Activated CD4-positive, alpha-beta T cell treated with anti-CD3 and anti-CD28 coated beads, Interleukin-2, amount 10 ng/mL, durations not matched to agents 24 days and 14 days (primary cell): ENCODE results near the gene GTSE1. TPM values are rescaled to one million over a fixed set of nuclear protein-coding genes. Genes with fewer than 3 reads are reported as not detected.
"Not testable (repeated sequence)": the region's sequence is repeated elsewhere in the genome, so short reads cannot be mapped to it uniquely, and the experiment has no call there.

ENCODE experiments used
- DNase-seq: peaks from one replicate; pipeline ENCODE4 v3.0.0; 2022
- H3K27ac Mint-ChIP-seq: one replicate; pipeline ENCODE4 v1.8.0; 2022; ENCODE audit warnings: mild to moderate bottlenecking, mixed read lengths
- H3K27me3 Mint-ChIP-seq: one replicate; pipeline ENCODE4 v1.8.0; 2022; ENCODE audit warnings: mixed read lengths
- H3K36me3 Mint-ChIP-seq: one replicate; pipeline ENCODE4 v1.8.0; 2022; ENCODE audit warnings: low read depth, mild to moderate bottlenecking, mixed read lengths
- H3K4me1 Mint-ChIP-seq: one replicate; pipeline ENCODE4 v1.8.0; 2021; ENCODE audit warnings: mixed read lengths
- H3K4me3 Mint-ChIP-seq: one replicate; pipeline ENCODE4 v1.8.0; 2022; ENCODE audit warnings: mild to moderate bottlenecking, moderate library complexity, mixed read lengths
- H3K9me3 Mint-ChIP-seq: one replicate; pipeline ENCODE4 v1.8.0; 2021; ENCODE audit warnings: mixed read lengths
- intact Hi-C: fragments of 100-400 bp; cut with micrococcal nuclease; formaldehyde crosslinking; loops from one replicate; pipeline ENCODE4 v1.15.1; 2023
- total RNA-seq: library from RNA; stranded (reverse); gene quantifications from 2 replicates; pipeline ENCODE4 v1.2.3, GENCODE V29; 2022

The GTSE1 gene
- total RNA-seq, 1 donor from 2014 or later = 37.6 TPM

DNA sequence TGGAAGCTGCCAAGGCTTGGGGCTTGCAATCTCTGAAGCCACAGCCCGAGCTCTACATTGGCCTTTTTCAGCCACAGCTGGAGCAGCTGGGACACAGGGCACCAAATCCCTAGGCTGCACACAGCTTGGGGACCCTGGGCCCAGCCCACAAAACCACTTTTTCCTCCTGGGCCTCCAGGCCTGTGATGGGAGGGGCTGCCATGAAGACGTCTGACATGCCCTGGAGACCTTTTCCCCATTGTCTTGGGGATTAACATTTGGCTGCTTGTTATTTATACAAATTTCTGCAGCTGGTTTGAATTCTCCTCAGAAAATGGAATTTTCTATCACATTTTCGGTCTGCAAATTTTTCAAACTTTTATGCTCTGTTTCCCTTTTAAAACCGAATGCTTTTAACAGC, 31.0 kb upstream of the GTSE1 start:
- H3K4me3 Mint-ChIP-seq, H3K27ac Mint-ChIP-seq, DNase-seq: not testable (repeated sequence)
- H3K4me1 Mint-ChIP-seq = peaks cover 17% of the 10 kb centered on the region
- H3K27me3 Mint-ChIP-seq = peaks cover 53% of the 10 kb centered on the region
- H3K36me3 Mint-ChIP-seq = peaks cover 18% of the 10 kb centered on the region
- intact Hi-C loops = loop anchor here (5.0 kb wide), 1 partner anchor 113 kb away; the partner anchor contains the start of gene PPARA
- peaks cover 13% of the 10 kb centered on the region for H3K9me3 Mint-ChIP-seq

DNA sequence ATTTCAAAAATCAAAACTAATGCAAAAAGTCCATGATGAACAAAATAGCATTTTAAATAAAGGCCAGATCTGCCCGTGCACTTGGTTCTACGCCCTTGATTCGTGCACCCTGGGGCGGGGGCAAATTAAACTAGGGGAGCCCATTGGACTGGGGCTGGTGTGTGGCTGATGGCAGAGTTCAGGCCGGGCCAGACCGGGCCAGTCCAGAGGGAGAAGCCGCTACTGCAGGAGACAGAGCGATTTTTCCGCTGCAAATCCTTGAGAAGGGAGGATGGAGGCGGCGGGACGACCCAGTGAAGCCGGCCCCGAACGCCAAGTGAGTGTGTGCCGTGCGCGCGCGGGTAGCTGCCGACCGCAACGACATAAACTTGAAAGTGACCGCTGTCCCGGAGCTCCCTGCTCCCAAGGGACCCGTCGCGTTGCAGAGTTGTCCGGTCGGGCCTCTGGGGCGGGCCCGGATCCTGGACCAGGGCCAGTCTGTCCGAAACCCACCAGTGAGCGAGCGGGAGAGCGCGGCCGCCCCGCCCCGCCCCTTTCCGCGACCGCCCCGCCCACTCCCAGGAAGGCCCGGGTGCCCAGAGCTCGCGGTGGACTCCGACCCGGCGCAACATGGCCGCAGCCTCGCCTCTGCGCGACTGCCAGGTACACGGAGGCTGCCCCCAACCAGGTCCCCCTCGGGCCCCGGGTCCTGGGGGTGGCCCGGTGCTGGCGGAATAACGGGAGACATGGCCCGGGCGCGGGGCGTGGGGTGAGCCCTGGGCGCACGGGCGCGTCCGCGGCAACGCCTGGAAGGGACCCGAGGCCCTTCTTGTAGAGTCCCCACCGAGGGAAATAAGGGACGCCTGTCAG, 29.0 kb upstream of the GTSE1 start, which contains the start of gene TTC38:
Gene TTC38, plus strand, starts transcription at position 578 of the 849 bp plus-strand sequence. Its CDS starts 32 bp downstream, at position 610.
- Mint-ChIP-seq H3K4me1 (peaks cover 17% of the 10 kb centered on the region), H3K27me3 (peaks cover 33% of the 10 kb centered on the region), H3K27ac (peak within 1 kb of the TSS; percentile 69), H3K4me3 (peak within 1 kb of the TSS; percentile 90), H3K36me3 (peaks cover 19% of the 10 kb centered on the region), H3K9me3 (peaks cover 13% of the 10 kb centered on the region)
- peak; percentile 87 for DNase-seq
- intact Hi-C loops = loop anchor here (5.0 kb wide), 1 partner anchor 115 kb away; the partner anchor contains the start of gene PPARA

DNA sequence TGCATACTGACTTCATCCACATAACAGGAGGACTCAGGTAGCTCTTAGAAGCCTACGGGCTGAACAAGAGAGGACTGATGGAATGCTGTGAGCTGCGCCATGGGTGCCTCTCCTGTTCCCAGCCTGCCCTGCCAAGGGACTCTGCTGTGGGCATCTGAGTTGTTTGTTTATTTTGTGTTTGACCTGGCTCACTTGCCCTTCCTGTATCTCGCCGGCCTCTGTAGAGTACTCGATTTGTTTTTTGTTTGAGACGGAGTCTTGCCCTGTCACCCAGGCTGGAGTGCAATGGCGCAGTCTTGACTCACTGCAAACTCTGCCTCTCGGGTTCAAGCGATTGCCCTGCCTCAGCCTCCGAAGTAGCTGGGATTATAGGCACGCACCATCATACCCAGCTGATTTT, 27.1 kb upstream of the GTSE1 start:
- Mint-ChIP-seq H3K4me1 (peaks cover 17% of the 10 kb centered on the region), H3K9me3 (peaks cover 9% of the 10 kb centered on the region), H3K27ac (no peak overlapping the region), H3K36me3 (peaks cover 24% of the 10 kb centered on the region), H3K27me3 (peaks cover 20% of the 10 kb centered on the region), H3K4me3 (peak overlapping the region; percentile 59)
- no peak for DNase-seq
- intact Hi-C loops = loop anchor here (5.0 kb wide), 1 partner anchor 117 kb away; the partner anchor contains the start of gene PPARA

DNA sequence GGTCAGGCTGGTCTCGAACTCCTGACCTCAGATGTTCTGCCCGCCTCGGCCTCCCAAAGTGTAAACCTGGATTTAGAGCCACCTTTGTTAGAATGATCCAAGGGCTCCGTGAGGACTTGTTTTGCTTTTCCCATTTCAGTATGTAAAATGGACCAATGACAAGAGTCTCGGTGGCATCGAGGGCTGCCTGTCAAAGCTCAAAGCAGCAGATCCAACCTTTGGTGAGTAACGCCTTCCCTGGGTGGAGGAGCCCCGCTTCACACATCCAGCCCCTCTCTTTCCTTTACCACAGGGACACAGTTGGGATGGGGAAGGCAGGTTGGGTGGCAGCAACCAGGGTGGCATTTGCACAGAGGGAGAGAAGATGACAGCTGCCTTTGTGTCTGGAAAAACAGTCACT, 24.5 kb upstream of the GTSE1 start:
- no peak for DNase-seq
- peaks cover 15% of the 10 kb centered on the region for H3K4me1 Mint-ChIP-seq
- H3K9me3 Mint-ChIP-seq = peaks cover 4% of the 10 kb centered on the region
- no peak overlapping the region for H3K4me3 Mint-ChIP-seq
- H3K27ac Mint-ChIP-seq = no peak overlapping the region
- intact Hi-C loops = no loop called here
- H3K36me3 Mint-ChIP-seq = peaks cover 36% of the 10 kb centered on the region
- no peaks in the 10 kb centered on the region for H3K27me3 Mint-ChIP-seq

DNA sequence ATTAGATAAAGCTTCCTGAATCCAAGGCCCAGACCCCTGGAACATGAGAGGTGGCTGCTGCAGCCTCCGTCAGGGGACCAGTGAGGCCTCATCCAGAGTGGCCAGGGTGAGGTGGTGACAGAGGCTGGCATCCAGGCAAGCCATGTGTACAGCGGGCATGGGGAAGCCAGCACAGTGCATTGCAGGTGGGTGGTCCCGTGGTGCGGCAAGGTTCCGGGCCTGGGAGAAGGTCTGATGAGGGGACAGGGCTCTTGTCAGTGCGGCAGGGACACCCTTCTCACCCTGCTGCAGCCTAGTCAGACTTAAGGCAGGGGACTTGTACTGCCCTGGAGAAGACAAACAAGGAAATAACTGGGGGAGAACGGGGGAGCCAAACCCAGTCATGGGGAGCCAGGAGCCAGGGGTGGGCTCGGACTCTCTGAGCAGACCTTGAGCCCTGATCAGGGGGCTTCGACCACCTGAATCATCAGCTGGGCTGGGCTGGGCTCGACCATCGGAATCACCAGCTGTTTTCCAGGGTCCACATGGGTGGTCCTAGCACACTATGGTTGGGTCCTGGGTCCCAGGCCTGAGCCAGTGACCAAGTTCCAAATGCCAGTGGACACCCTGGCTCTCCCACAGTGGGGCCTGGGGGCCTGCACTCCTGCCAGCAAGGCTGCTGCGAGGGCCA, 23.8 kb upstream of the GTSE1 start:
- intact Hi-C loops = no loop called here
- DNase-seq = no peak
- peaks cover 36% of the 10 kb centered on the region for H3K36me3 Mint-ChIP-seq
- H3K27me3 Mint-ChIP-seq = no peaks in the 10 kb centered on the region
- peaks cover 10% of the 10 kb centered on the region for H3K4me1 Mint-ChIP-seq
- no peak overlapping the region for H3K4me3 Mint-ChIP-seq
- no peak overlapping the region for H3K27ac Mint-ChIP-seq
- peaks cover 4% of the 10 kb centered on the region for H3K9me3 Mint-ChIP-seq

DNA sequence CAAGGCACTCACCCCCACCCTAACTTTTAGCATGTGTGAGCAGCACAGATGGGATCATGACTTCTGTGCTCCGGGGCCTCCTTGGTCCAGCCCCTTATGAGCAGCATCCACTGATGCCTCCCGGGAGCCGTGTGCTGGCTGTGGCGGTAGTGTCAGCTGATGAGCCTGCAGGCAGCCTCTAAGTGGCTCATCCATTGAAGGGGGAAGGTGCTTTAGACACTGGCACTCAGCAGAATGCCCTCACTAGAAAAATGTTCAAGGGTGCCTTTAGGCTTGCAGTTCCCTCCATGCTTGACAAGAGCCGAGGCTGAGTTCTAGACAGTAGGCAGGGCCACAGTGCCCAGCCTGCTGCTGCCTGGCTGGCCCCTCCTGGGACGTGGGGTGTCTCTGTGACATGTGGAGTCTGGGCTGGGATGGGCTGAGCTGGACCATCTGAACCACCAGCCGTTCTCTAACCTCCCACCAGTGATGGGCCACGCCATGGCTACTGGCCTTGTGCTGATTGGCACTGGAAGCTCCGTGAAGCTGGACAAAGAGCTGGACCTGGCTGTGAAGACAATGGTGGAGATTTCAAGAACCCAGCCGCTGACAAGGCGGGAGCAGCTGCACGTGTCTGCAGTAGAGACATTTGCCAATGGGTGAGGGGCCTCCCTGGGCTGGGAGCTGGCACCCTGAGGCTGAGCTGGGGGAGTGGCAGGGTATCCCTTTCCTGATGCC, 23.1 kb upstream of the GTSE1 start:
- no peak overlapping the region for H3K4me3 Mint-ChIP-seq
- no peak overlapping the region for H3K27ac Mint-ChIP-seq
- intact Hi-C loops = no loop called here
- no peaks in the 10 kb centered on the region for H3K27me3 Mint-ChIP-seq
- H3K9me3 Mint-ChIP-seq = peaks cover 4% of the 10 kb centered on the region
- H3K36me3 Mint-ChIP-seq = peaks cover 35% of the 10 kb centered on the region
- DNase-seq = no peak
- H3K4me1 Mint-ChIP-seq = peaks cover 7% of the 10 kb centered on the region

DNA sequence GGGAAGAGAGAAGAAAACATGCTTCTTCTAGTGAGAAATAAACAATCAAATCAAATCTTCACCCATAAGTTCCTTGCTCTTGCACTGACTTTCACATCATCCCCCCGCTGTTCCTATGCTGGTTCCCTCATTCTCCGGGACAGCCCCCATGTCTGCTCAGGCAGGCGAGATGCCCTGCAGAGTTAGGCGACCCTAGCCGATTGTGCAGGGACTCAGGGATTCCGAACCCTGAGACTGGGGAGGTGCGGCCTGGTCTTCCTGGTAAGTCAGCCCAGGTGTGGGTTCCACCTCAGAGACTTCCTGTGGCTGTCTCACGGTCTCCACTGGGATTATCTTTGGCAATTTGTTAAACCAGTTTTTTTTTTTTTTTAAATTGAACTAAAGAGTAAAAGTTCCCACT, 22.3 kb upstream of the GTSE1 start:
- Mint-ChIP-seq H3K36me3 (peaks cover 40% of the 10 kb centered on the region), H3K4me1 (peaks cover 7% of the 10 kb centered on the region), H3K27me3 (no peaks in the 10 kb centered on the region), H3K27ac (no peak overlapping the region), H3K4me3 (no peak overlapping the region), H3K9me3 (peaks cover 4% of the 10 kb centered on the region)
- intact Hi-C loops = no loop called here
- DNase-seq = no peak

DNA sequence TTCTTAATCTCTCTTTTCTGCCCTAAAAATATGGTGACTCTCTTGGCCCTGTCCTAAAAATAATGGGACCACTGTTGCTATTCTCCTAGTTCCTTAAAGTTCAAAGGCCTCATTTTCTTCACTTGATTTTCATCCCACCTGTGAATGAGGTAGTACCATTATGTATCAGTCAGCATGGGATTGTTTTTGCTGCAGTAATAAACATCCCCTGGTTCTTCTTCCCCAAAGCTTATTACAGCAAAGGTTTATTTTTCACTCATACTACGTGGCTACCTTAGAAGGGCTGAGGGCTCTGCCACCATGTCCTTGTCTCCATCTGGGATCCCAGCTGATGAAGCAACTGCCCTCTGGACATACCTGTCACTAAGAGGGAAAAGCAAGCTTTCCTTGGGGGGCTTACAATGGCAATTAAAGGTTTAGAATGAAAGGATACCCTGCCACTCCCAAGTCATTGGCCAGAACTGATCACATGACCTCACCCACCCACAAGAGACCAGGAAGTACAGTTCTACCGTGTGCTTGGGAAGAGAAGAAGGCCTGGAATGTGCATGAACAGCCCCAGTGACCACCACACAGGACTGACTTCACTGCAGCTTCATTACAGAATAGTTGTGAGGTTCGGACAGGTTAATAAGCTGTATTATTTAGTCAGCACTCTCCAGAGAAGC, 21.1 kb upstream of the GTSE1 start:
- Mint-ChIP-seq H3K4me1 (no peaks in the 10 kb centered on the region), H3K36me3 (peaks cover 36% of the 10 kb centered on the region), H3K9me3 (peaks cover 4% of the 10 kb centered on the region), H3K4me3 (no peak overlapping the region), H3K27ac (no peak overlapping the region), H3K27me3 (no peaks in the 10 kb centered on the region)
- DNase-seq = no peak
- intact Hi-C loops = no loop called here

DNA sequence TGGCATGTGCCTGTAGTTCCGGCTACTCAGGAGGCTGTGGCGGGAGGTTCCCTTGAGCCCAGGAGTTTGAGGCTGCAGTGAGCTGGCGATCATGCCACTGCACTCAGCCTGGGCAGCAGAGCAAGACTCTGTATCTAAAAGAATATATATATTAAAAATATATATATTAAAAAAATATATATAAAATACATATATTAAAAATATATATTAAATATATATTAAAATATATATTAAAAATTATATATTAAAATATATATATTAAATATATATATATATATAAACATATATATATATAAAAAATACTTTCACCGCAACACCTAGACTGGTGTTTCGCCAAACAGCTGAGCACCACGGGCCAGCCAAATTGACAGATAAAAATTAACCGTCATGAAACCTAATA, 20.1 kb upstream of the GTSE1 start:
- no peak overlapping the region for H3K4me3 Mint-ChIP-seq
- H3K27me3 Mint-ChIP-seq = no peaks in the 10 kb centered on the region
- no peak overlapping the region for H3K27ac Mint-ChIP-seq
- peaks cover 4% of the 10 kb centered on the region for H3K9me3 Mint-ChIP-seq
- no peaks in the 10 kb centered on the region for H3K4me1 Mint-ChIP-seq
- peaks cover 38% of the 10 kb centered on the region for H3K36me3 Mint-ChIP-seq
- intact Hi-C loops = no loop called here
- DNase-seq = no peak

DNA sequence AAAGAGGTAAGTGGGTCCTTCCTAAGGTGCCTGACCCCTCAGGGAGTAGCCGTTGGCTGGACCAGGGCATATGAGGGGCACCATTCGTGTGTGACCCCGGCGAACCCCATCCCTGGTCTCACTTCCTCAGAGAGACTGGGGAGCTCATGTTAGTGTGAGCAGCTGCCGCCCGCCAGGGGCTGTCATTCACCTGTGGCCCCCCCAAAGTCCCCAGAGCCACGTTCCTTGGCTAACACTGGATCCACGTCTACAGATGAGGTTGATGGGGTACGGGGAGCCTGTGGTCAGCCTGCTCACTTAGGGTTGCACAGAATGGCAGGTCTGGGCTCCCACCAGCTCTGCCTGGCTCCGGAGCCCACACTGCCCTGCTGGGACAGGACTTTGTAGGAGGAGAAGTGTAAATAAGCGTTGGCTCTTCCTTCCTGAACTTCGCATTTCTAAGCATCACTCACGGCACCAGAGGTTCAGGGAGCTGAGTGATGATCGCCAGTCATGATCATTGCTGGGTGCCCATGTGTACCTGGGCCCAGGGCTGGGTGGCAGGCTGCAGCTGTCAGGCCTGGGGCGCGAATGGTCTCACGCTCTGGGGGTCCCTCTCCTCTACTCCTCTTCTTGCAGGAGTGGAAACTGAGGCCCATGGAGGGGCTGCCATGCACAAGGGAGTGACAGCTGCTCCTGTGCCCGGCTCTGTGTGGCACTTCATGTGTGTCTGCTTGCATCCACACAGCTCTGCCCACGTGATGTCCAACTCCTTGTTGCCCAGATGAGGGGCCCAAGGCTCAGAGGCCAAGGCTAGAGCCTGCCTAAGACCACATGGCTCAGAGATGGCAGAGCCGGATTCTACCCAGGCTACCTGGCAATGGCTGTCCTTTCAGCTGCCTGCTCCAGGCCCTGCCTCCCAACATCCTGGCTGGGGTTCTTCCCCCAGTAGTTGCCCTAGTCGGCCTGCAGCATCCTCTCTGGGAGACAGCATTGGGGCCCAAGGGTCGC, 17.7 kb upstream of the GTSE1 start:
- Mint-ChIP-seq H3K4me3 (no peak overlapping the region), H3K9me3 (peaks cover 4% of the 10 kb centered on the region), H3K27me3 (no peaks in the 10 kb centered on the region), H3K36me3 (peaks cover 35% of the 10 kb centered on the region), H3K4me1 (no peaks in the 10 kb centered on the region), H3K27ac (no peak overlapping the region)
- DNase-seq = no peak
- intact Hi-C loops = no loop called here

DNA sequence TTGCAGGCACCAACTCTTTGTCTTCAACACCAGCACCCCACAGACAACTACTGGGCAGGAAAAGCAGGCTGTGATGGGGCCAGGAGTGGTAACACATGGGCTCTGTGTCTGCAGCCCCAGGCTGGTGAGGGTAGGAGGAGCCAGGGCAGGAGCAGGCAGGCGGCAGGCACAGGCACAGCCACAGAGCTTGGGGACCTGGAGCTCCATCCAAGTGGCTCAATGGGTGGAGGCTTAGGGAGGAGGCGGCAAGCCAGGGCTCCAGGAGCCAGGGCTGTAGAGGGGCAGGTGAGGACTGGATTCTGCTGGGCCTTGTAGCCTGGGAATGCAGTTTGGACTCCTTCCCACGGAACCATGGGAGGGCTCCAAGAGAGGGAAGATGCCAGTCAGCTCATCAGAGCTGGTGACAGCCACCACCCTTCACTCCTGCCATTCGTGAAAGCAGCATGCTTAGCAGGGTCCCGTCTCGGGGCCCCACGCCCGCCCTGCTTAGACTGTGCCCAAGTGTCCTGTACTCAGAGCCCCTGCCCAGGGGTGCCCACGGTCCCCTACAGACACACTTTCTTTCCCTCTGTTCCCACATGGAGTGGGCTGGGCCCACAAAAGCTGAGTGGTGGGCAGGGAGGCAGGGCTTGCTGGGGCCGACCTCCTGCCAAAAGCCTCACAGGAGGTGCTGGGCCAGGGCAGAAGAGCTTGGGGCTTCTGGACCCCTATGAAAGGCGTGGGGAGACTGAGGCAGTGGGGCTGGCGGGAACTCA, 16.4 kb upstream of the GTSE1 start:
- H3K4me3 Mint-ChIP-seq = no peak overlapping the region
- DNase-seq = no peak
- H3K27me3 Mint-ChIP-seq = no peaks in the 10 kb centered on the region
- peaks cover 4% of the 10 kb centered on the region for H3K9me3 Mint-ChIP-seq
- H3K36me3 Mint-ChIP-seq = peaks cover 32% of the 10 kb centered on the region
- H3K4me1 Mint-ChIP-seq = no peaks in the 10 kb centered on the region
- H3K27ac Mint-ChIP-seq = no peak overlapping the region
- intact Hi-C loops = no loop called here

DNA sequence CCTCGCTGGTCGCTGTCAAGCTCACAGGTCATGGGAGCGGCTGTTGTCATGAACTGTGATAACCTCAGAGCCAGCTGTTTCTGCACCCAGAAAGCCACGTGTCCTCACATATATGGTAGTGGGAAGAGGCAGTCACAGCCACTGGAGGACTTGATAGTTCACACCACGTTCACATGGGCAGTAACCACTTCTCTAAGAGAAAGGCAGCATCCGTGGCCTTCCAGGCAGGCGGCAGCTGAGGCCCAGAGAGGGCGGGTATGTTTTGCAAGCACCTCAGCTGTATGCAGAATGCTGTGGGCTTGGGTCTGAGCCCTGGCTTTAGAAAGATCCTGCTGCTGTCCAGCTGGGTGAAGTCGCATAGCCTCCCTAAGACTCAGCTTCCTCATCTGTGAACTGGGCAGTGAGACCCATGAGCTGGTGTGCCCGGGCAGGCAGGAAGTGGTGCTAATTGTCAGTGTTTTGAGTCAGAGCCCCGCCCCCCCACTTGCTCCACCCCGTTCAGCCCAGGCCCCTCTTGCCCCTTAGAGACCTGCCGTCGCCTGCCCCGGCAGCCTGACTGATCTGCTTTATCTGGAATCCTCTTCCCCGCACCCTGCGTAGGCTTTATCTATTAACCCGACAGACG, 15.6 kb upstream of the GTSE1 start:
- Mint-ChIP-seq H3K9me3 (no peaks in the 10 kb centered on the region), H3K27me3 (no peaks in the 10 kb centered on the region), H3K4me3 (no peak overlapping the region), H3K27ac (no peak overlapping the region), H3K4me1 (no peaks in the 10 kb centered on the region), H3K36me3 (peaks cover 29% of the 10 kb centered on the region)
- intact Hi-C loops = no loop called here
- DNase-seq = no peak
